Astrocyte (in vitro differentiated cells and primary cell): ENCODE data around the gene CCSER1.

Source experiments
- CTCF ChIP-seq: IDR thresholded peaks from 2 replicates; pipeline ENCODE4 v1.5.1; 2011; ENCODE audit warnings: low read depth, mild to moderate bottlenecking, inconsistent platforms, low read length, moderate library complexity; ENCODE audit not compliant: insufficient read depth
- EZH2 ChIP-seq: IDR thresholded peaks from 2 replicates; pipeline ENCODE4 v1.6.1; 2012; ENCODE audit warnings: mild to moderate bottlenecking, low read length, inconsistent platforms; ENCODE audit not compliant: insufficient read depth

GRCh38 chr4:90841676-90842075, 714.5 kb downstream of the CCSER1 start:
- TF ChIP-seq CTCF (no peak), EZH2 (no peak)
